ENCODE results near the gene NLRC5. TPM values are rescaled to one million over a fixed set of nuclear protein-coding genes. Genes with fewer than 3 reads are reported as not detected.
A peak's percentile ranks its signal among the peaks of the same experiment; 100 is the strongest.

NLRC5 gene
- total RNA-seq, 1 donor, result 52.1 TPM

DNA sequence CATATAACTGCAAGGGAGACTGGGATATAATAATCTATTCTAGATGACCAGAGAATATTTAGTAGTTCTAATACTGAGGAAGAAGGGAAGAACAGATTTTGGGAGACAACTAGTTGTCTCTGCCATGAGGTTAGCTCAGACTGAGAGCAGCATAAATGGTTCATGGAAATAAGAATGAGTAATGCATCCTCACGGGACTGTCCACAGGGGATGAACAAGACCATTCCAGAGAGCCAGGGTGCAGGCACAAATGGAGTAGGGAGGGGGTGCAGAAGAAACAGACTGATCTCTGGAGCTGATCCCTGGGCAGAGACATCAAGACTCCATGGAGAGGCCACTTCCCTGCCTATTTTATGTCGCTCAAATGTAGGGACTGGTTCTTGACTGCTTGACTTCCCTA, 30.4 kb downstream of the NLRC5 start:
- H3K4me3 ChIP-seq (ENCODE audit: insufficient read depth, low read length), result no peak overlapping the region
- H3K4me2 ChIP-seq (ENCODE audit: insufficient read depth, low read length), result no peak overlapping the region
- peak; percentile 80 for DNase-seq (ENCODE audit: insufficient read length, low spot score, missing footprints)
- H3K27ac ChIP-seq (ENCODE audit: low read depth, low read length), result no peak overlapping the region
- TF ChIP-seq, protein P1, sequence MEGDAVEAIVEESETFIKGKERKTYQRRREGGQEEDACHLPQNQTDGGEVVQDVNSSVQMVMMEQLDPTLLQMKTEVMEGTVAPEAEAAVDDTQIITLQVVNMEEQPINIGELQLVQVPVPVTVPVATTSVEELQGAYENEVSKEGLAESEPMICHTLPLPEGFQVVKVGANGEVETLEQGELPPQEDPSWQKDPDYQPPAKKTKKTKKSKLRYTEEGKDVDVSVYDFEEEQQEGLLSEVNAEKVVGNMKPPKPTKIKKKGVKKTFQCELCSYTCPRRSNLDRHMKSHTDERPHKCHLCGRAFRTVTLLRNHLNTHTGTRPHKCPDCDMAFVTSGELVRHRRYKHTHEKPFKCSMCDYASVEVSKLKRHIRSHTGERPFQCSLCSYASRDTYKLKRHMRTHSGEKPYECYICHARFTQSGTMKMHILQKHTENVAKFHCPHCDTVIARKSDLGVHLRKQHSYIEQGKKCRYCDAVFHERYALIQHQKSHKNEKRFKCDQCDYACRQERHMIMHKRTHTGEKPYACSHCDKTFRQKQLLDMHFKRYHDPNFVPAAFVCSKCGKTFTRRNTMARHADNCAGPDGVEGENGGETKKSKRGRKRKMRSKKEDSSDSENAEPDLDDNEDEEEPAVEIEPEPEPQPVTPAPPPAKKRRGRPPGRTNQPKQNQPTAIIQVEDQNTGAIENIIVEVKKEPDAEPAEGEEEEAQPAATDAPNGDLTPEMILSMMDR (IDR thresholded peaks at IDR 0.05; ENCODE audit: extremely low read depth, low read depth, low read length), result no peak
- no peaks in the 10 kb centered on the region for H3K9me3 ChIP-seq (ENCODE audit: low read depth, low read length)
- H2AFZ ChIP-seq (ENCODE audit: low read length), result no peak overlapping the region
- H3K79me2 ChIP-seq (ENCODE audit: insufficient read depth, low read length), result peaks cover 28% of the 10 kb centered on the region
- no peaks in the 10 kb centered on the region for H3K27me3 ChIP-seq (ENCODE audit: insufficient read depth, low read length)
- H3K36me3 ChIP-seq (ENCODE audit: insufficient read depth, low read length), result peaks cover 48% of the 10 kb centered on the region
- peaks cover 3% of the 10 kb centered on the region for H4K20me1 ChIP-seq (ENCODE audit: insufficient read depth, low read length)
- H3K4me1 ChIP-seq (ENCODE audit: insufficient read depth, low read length), result no peaks in the 10 kb centered on the region

- TF ChIP-seq, protein P1 (IDR thresholded peaks at IDR 0.05; ENCODE audit: extremely low read depth, low read depth, low read length), result no peak
Measured at GRCh38 chr16:57020651-57021050, 31.3 kb downstream of the NLRC5 start.

DNA sequence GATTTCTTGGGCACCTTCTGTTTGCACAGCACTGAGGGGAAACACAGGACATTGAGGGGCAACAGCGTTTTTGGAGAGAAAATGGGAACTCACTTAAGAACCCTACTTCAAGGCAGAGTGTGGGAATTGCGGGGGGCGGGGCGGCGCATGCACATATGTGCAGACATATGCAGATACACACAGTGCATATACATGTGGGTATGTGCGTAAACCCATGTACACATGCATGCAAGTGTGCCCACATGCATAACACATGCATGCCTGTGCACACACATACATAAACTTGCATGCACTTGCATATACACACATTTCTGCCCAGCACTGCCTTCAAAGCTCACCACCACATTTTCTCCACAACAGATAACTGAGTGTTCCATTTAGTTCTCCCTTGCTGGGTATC, 32.4 kb downstream of the NLRC5 start:
- Histone ChIP-seq H3K4me1 (ENCODE audit: insufficient read depth, low read length) (no peaks in the 10 kb centered on the region), H4K20me1 (ENCODE audit: insufficient read depth, low read length) (peaks cover 3% of the 10 kb centered on the region), H3K27me3 (ENCODE audit: insufficient read depth, low read length) (no peaks in the 10 kb centered on the region), H3K36me3 (ENCODE audit: insufficient read depth, low read length) (peaks cover 48% of the 10 kb centered on the region), H3K9me3 (ENCODE audit: low read depth, low read length) (no peaks in the 10 kb centered on the region), H3K27ac (ENCODE audit: low read depth, low read length) (no peak overlapping the region), H3K4me3 (ENCODE audit: insufficient read depth, low read length) (no peak overlapping the region), H3K4me2 (ENCODE audit: insufficient read depth, low read length) (no peak overlapping the region), H2AFZ (ENCODE audit: low read length) (no peak overlapping the region), H3K79me2 (ENCODE audit: insufficient read depth, low read length) (peaks cover 14% of the 10 kb centered on the region)
- TF ChIP-seq, protein P1 (IDR thresholded peaks at IDR 0.05; ENCODE audit: extremely low read depth, low read depth, low read length), result no peak
- DNase-seq (ENCODE audit: insufficient read length, low spot score, missing footprints), result no peak

More at GRCh38 chr16:57020651-57021050, 31.3 kb downstream of the NLRC5 start:
- peaks cover 24% of the 10 kb centered on the region for H3K79me2 ChIP-seq (ENCODE audit: insufficient read depth, low read length)
- H3K4me2 ChIP-seq (ENCODE audit: insufficient read depth, low read length), result no peak overlapping the region
- peaks cover 48% of the 10 kb centered on the region for H3K36me3 ChIP-seq (ENCODE audit: insufficient read depth, low read length)
- H3K4me1 ChIP-seq (ENCODE audit: insufficient read depth, low read length), result no peaks in the 10 kb centered on the region
- no peak for DNase-seq (ENCODE audit: insufficient read length, low spot score, missing footprints)
- H3K4me3 ChIP-seq (ENCODE audit: insufficient read depth, low read length), result no peak overlapping the region
- H4K20me1 ChIP-seq (ENCODE audit: insufficient read depth, low read length), result peaks cover 3% of the 10 kb centered on the region
- no peak overlapping the region for H2AFZ ChIP-seq (ENCODE audit: low read length)
- H3K27me3 ChIP-seq (ENCODE audit: insufficient read depth, low read length), result no peaks in the 10 kb centered on the region
- no peak overlapping the region for H3K27ac ChIP-seq (ENCODE audit: low read depth, low read length)
- H3K9me3 ChIP-seq (ENCODE audit: low read depth, low read length), result no peaks in the 10 kb centered on the region

- DNase-seq (ENCODE audit: insufficient read length, low spot score, missing footprints), result no peak
- peaks cover 9% of the 10 kb centered on the region for H3K79me2 ChIP-seq (ENCODE audit: insufficient read depth, low read length)
- H2AFZ ChIP-seq (ENCODE audit: low read length), result no peak overlapping the region
- no peak overlapping the region for H3K27ac ChIP-seq (ENCODE audit: low read depth, low read length)
- H3K9me3 ChIP-seq (ENCODE audit: low read depth, low read length), result no peaks in the 10 kb centered on the region
- H3K4me3 ChIP-seq (ENCODE audit: insufficient read depth, low read length), result no peak overlapping the region
- H3K4me2 ChIP-seq (ENCODE audit: insufficient read depth, low read length), result no peak overlapping the region
- H3K36me3 ChIP-seq (ENCODE audit: insufficient read depth, low read length), result peaks cover 43% of the 10 kb centered on the region
- H3K4me1 ChIP-seq (ENCODE audit: insufficient read depth, low read length), result no peaks in the 10 kb centered on the region
- TF ChIP-seq, protein P1 (IDR thresholded peaks at IDR 0.05; ENCODE audit: extremely low read depth, low read depth, low read length), result no peak
- no peaks in the 10 kb centered on the region for H3K27me3 ChIP-seq (ENCODE audit: insufficient read depth, low read length)
- peaks cover 3% of the 10 kb centered on the region for H4K20me1 ChIP-seq (ENCODE audit: insufficient read depth, low read length)
Measured at GRCh38 chr16:57022445-57022844, 33.1 kb downstream of the NLRC5 start.

Measured in osteoblast (primary cell).